ENCODE results near the gene CYP46A1.

The CYP46A1 gene

DNA sequence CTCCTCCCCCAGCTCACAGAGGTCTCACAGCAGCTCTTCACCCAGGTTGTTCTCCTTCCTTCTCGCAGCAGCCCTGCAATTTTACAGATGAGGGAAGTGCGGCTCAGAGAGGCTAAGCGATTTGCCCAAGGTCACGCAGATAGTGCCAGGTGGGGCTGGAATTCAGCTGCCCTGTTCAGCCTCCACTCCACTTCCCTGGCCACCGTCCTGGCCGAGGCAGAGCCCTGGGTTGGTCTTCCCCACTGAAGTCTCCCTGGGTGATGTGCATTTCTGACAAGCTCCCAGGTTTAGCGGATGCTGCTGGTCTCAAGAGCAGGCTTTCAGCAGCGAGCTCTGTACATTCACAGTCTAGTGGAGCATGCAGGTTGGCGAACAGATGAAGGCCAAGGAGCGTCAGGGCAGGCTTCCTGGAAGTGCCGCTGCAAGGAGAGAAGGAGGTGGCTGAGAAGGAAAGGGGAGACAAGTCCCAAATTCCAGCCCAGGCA, 80.2 kb downstream of the CYP46A1 start:
- TF ChIP-seq CTCF (IDR thresholded peaks at IDR 0.05; ENCODE audit: borderline replicate concordance, insufficient read depth, low read depth, low read length), result no peak
- no peak overlapping the region for H3K4me3 ChIP-seq (ENCODE audit: low read depth, low read length)

DNA sequence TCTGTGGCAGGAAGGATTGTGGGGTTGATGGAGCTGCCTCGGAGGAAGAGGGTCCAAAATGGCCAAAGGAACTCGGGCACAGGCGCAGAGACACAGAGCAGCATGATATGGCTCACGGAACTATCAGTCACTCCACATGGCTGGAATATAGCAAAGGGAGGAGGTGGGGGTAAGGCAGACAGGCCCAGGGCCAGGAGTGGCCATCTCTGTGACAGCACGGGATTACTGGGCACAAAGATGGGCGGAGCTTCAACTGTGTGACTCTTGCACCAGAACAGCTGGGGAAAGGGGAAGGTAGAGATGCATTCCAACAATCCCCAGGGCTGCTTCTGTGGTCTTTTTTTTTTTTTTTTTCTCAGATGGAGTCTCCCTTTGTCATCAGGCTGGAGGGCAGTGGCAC, 84.3 kb downstream of the CYP46A1 start:
- H3K4me3 ChIP-seq (ENCODE audit: low read depth, low read length), result no peak overlapping the region
- TF ChIP-seq CTCF (IDR thresholded peaks at IDR 0.05; ENCODE audit: borderline replicate concordance, insufficient read depth, low read depth, low read length), result no peak

GRCh38 chr14:99769123-99769522, 85.0 kb downstream of the CYP46A1 start:
- H3K4me3 ChIP-seq (ENCODE audit: low read depth, low read length), result no peak overlapping the region
- no peak for TF ChIP-seq CTCF (IDR thresholded peaks at IDR 0.05; ENCODE audit: borderline replicate concordance, insufficient read depth, low read depth, low read length)

DNA sequence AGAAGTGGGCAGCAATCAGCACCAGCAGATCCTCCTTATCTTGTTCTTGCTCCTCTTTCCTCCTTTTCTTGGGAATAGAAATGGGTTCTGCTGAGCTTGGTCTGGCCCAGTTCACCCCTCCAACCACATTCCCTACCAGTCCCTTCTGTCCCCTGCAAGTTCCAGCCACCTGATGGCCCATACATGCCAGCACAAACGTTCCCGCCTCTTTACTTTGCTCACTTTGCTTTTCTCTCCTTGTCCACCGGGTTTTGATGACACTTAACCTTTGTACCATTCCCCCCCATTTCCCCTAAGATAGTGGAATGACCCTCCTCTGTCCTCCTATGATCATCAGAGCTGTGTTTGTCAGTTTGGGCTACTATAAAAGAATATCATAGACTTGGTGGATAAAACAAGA, 85.7 kb downstream of the CYP46A1 start:
- H3K4me3 ChIP-seq (ENCODE audit: low read depth, low read length), result no peak overlapping the region
- TF ChIP-seq CTCF (IDR thresholded peaks at IDR 0.05; ENCODE audit: borderline replicate concordance, insufficient read depth, low read depth, low read length), result no peak

GRCh38 chr14:99772371-99773283, 88.5 kb downstream of the CYP46A1 start:
- no peak overlapping the region for H3K4me3 ChIP-seq (ENCODE audit: low read depth, low read length)
- no peak for TF ChIP-seq CTCF (IDR thresholded peaks at IDR 0.05; ENCODE audit: borderline replicate concordance, insufficient read depth, low read depth, low read length)

- no peak for TF ChIP-seq CTCF (IDR thresholded peaks at IDR 0.05; ENCODE audit: borderline replicate concordance, insufficient read depth, low read depth, low read length)
- H3K4me3 ChIP-seq (ENCODE audit: low read depth, low read length), result no peak overlapping the region
Measured at GRCh38 chr14:99773521-99774497, 89.7 kb downstream of the CYP46A1 start.

Measured in GM12875 (cell line).